GM19193 (cell line): ENCODE results near the gene MED15.

Source experiments
- POLR2A ChIP-seq: IDR thresholded peaks from 4 replicates; pipeline ENCODE4 v1.6.1; 2011; ENCODE audit not compliant: insufficient read depth, insufficient read length; ENCODE audit errors: extremely low read depth

The MED15 gene

DNA sequence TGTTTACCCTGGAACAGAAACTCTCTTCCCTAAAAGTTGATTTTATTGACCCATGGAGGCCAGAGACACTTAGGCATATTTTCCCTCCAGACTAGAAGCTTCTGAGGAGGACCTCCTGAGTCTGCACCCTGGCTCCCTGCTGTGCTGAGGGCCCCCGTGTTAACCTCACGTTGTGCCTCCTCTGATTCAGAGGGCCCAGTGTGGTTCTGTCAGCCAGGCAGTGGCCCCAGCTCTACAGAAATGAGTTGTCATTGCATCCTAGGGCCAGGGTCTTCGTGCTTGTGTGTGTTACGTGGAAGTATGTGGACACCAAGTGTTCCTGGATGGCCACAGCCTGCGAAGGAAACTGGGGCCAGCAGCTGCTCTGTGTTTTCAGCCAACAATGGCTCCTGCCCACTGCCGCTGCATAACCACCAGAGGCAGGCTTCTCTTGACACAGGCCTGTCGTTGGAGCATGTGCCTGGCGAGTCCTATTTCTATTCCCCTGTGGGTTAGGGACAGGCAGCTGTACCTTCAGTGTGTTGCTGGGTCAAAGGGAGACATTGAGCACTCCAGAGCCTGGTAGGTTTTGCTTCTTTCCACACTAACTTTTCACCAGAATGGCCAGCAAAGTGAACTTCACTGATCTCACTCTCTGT is 44.5 kb downstream of the MED15 start:
- TF ChIP-seq POLR2A: no peak

GRCh38 chr22:20552443-20553401 is 45.3 kb downstream of the MED15 start:
- TF ChIP-seq POLR2A: no peak

DNA sequence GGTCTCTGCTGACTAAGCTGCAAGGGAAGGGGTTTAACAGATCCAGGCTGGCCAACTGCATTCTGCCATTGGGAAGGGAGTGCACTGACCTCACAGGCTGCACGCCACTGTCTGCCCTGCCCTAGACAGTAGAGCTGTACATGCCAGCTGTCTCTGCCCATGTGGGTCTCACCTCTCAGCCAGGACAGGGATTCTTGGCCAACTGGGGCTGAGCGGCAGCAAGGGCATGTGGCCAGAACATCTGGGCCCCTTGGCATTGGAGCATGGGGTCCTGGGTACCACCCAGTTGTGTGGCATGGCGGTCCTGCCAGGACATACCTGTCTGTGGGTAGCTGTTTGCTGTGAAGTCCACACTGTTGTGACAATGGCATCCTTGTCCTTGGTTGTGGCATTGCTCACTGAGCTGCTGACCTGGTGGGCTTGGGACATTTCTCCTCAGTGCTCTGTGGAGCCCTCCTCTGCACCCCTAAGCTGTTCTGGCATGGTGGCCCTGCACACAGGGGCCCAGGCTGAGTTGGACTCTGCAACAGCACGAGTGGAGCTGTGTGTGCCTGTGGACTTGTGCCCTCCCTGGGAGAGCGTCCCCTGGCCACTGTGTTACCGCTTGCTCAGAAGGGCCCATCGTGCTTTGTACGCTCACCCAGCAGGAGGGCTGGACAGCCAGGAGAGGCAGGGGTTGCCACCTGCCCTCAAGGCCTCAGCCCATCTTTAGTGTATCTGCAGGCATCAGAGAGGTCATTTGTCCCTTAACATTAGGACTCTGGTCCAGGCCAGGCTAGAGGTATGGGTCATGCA is 46.7 kb downstream of the MED15 start:
- no peak for TF ChIP-seq POLR2A

GRCh38 chr22:20554824-20555223 is 47.4 kb downstream of the MED15 start:
- no peak for TF ChIP-seq POLR2A

- no peak for TF ChIP-seq POLR2A
These were observed 51.1 kb downstream of the MED15 start for GRCh38 chr22:20558534-20558933.

GRCh38 chr22:20559174-20559760 is 51.9 kb downstream of the MED15 start:
- no peak for TF ChIP-seq POLR2A

DNA sequence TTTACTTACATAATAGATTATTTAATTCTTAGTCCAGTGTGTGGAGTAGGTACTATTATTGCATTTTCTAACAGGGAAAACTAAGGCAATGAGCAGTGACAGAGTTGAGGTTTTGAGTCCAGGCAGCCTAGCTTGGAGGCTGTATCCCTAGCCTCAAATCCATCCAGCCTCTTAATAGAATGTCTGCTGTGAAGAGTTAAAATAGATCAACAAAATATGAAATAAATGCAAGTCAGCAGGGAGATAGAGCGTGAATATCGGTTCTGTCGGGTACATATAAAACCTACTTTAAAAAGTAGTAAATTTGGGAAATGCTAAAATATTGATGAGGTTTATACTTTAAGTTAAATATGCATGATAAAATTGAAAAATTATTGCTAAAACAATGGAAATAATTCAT is 53.3 kb downstream of the MED15 start:
- TF ChIP-seq POLR2A: no peak

- TF ChIP-seq POLR2A: no peak
These were observed 54.5 kb downstream of the MED15 start for GRCh38 chr22:20561882-20562281.

GRCh38 chr22:20562607-20563465 is 55.4 kb downstream of the MED15 start:
- TF ChIP-seq POLR2A: no peak

DNA sequence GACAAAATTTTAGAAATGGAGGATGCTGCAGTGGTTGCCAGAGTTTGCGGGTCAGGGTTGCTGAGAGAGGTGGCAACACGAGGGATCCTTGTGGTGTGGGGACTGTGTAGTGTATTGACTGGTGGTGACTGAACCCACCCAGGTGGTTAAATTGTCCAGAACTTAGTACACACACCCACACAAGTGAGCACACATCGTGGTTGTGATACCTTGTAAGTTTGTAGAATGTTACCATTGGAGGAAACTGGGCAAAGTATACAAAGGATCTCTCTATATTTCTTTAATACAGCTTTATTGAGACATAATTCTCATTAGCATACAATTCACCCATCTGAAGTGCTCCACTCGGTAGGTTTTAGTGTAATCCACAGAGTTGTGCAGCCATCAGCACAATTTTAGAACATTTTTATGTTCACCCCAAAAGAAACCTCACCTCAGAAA is 56.1 kb downstream of the MED15 start:
- TF ChIP-seq POLR2A: no peak

- no peak for TF ChIP-seq POLR2A
These were observed 56.5 kb downstream of the MED15 start for GRCh38 chr22:20563941-20564371.

DNA sequence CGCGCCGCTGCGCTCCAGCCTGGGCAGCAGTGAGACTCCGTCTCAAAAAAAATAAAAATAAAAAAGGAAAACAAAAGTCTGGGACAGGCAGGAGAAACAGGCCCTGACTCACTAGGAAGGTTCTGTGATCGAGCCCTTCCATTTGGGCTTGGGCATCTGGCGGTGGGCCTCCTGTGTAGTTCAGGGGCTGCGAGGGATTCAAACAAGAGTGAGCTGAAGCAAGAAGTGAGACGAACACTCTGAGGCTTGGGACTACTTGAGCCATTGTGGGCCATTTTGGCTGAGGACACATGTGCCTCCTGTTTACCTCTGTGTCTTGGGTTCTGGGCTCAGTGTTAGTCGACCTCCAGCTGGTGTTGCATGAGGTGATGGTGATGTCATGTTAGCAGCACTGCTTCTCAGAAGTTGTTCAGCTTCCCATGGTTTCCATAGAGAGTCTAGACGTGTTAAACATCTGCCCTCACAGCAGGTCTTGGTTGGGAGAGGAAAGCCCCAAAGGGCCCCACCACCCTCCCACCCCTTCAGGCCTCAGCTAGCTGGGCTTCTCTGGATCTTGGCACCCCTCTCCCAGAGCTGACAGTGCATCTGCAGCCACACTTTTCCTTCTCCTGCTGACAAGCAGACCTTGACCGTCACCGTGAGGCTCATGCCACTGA is 57.8 kb downstream of the MED15 start:
- no peak for TF ChIP-seq POLR2A

- TF ChIP-seq POLR2A: no peak
These were observed 58.4 kb downstream of the MED15 start for GRCh38 chr22:20565761-20566160.
